SK-N-SH treated with all-trans-retinoic acid at 6 μM for 48 hours (cell line): ENCODE data around the gene CDC6.

Experiments
- ATAC-seq: fragments of 200-7000 bp; cut with Tn5 transposase; 3 replicates; pipeline ENCODE4 v1.9.1; 2020; ENCODE audit warnings: mild to moderate bottlenecking, moderate library complexity
- ARNTL ChIP-seq: fragments of 450-650 bp; formaldehyde crosslinking; IDR thresholded peaks from 2 replicates; pipeline ENCODE4 v1.5.0; 2020; ENCODE audit warnings: low read depth, mild to moderate bottlenecking, moderate library complexity, borderline replicate concordance
- BACH2 ChIP-seq: fragments of 250-450 bp; sonication (Bioruptor Pico); IDR thresholded peaks from 2 replicates; pipeline ENCODE4 v1.9.0; 2021; ENCODE audit warnings: mild to moderate bottlenecking, borderline replicate concordance
- CSDC2 ChIP-seq: fragments of 250-450 bp; sonication (Bioruptor Pico); IDR thresholded peaks from 2 replicates; pipeline ENCODE4 v1.5.0; 2020; ENCODE audit warnings: mild to moderate bottlenecking, moderate library complexity
- ESRRG ChIP-seq: fragments of 250-450 bp; sonication (Bioruptor Pico); IDR thresholded peaks from 2 replicates; pipeline ENCODE4 v1.6.1; 2021; ENCODE audit warnings: mild to moderate bottlenecking
- GLIS3 ChIP-seq: fragments of 250-450 bp; sonication (Bioruptor Pico); IDR thresholded peaks from 2 replicates; pipeline ENCODE4 v1.5.0; 2020; ENCODE audit warnings: mild to moderate bottlenecking, moderate library complexity
- ISL1 ChIP-seq: fragments of 250-450 bp; sonication (Bioruptor Pico); IDR thresholded peaks from 2 replicates; pipeline ENCODE4 v2.1.2; 2022; ENCODE audit warnings: mild to moderate bottlenecking, moderate library complexity
- OSR1 ChIP-seq: fragments of 250-450 bp; sonication (Bioruptor Pico); IDR thresholded peaks from 2 replicates; pipeline ENCODE4 v1.8.0; 2022; ENCODE audit warnings: moderate library complexity, mild to moderate bottlenecking, inconsistent platforms
- PPARA ChIP-seq: fragments of 250-450 bp; sonication (Bioruptor Pico); IDR thresholded peaks from 2 replicates; pipeline ENCODE4 v1.5.0; 2020; ENCODE audit warnings: mild to moderate bottlenecking, borderline replicate concordance
- RARB ChIP-seq: fragments of 250-450 bp; sonication (Bioruptor Pico); IDR thresholded peaks from 2 replicates; pipeline ENCODE4 v1.8.0; 2021; ENCODE audit warnings: mild to moderate bottlenecking, moderate library complexity
- SNAI2 ChIP-seq: fragments of 250-450 bp; sonication (Bioruptor Pico); IDR thresholded peaks from 2 replicates; pipeline ENCODE4 v1.5.0; 2020; ENCODE audit warnings: mild to moderate bottlenecking, moderate library complexity
- TCF4 ChIP-seq: fragments of 250-450 bp; sonication (Bioruptor Pico); IDR thresholded peaks from 2 replicates; pipeline ENCODE4 v1.8.0; 2021; ENCODE audit warnings: mild to moderate bottlenecking, moderate library complexity, borderline replicate concordance
- TOX ChIP-seq: fragments of 250-450 bp; sonication (Bioruptor Pico); IDR thresholded peaks from 2 replicates; pipeline ENCODE4 v1.8.0; 2021; ENCODE audit warnings: mild to moderate bottlenecking, moderate library complexity, borderline replicate concordance
- ZC3H10 ChIP-seq: fragments of 250-450 bp; sonication (Bioruptor Pico); IDR thresholded peaks from 2 replicates; pipeline ENCODE4 v1.5.1; 2021; ENCODE audit warnings: mild to moderate bottlenecking, moderate library complexity
- ZFP3 ChIP-seq: fragments of 250-450 bp; sonication (Bioruptor Pico); IDR thresholded peaks from 2 replicates; pipeline ENCODE4 v1.5.0; 2020; ENCODE audit warnings: mild to moderate bottlenecking, moderate library complexity
- ZFP30 ChIP-seq: fragments of 450-650 bp; formaldehyde crosslinking; IDR thresholded peaks from 2 replicates; pipeline ENCODE4 v1.5.0; 2022; ENCODE audit warnings: mild to moderate bottlenecking, moderate library complexity
- ZNF565 ChIP-seq: fragments of 450-650 bp; formaldehyde crosslinking; conservative IDR thresholded peaks from 2 replicates; pipeline ENCODE4 v1.5.0; 2020; ENCODE audit warnings: low read depth, mild to moderate bottlenecking, moderate library complexity
- ZNF70 ChIP-seq: fragments of 450-650 bp; formaldehyde crosslinking; IDR thresholded peaks from 2 replicates; pipeline ENCODE4 v1.5.0; 2020; ENCODE audit warnings: mild to moderate bottlenecking, moderate library complexity
- TF ChIP-seq, protein P1 (sequence below): fragments of 250-450 bp; sonication (Bioruptor Pico); IDR thresholded peaks from 2 replicates; pipeline ENCODE4 v1.5.1; 2021; ENCODE audit warnings: mild to moderate bottlenecking, moderate library complexity
- TF ChIP-seq, protein P2 (sequence below): fragments of 250-450 bp; sonication (Bioruptor Pico); IDR thresholded peaks from 2 replicates; pipeline ENCODE4 v1.8.0; 2021; ENCODE audit warnings: low read depth, mild to moderate bottlenecking, moderate library complexity, borderline replicate concordance
- TF ChIP-seq, protein P3 (sequence below): fragments of 250-450 bp; sonication (Bioruptor Pico); IDR thresholded peaks from 2 replicates; pipeline ENCODE4 v1.8.0; 2020; ENCODE audit warnings: mild to moderate bottlenecking, moderate library complexity, borderline replicate concordance
- TF ChIP-seq, protein P4 (sequence below): fragments of 250-450 bp; sonication (Bioruptor Pico); IDR thresholded peaks from 2 replicates; pipeline ENCODE4 v1.5.1; 2020; ENCODE audit warnings: low read depth, mild to moderate bottlenecking, moderate library complexity
- TF ChIP-seq, protein P5 (sequence below): fragments of 250-450 bp; sonication (Bioruptor Pico); IDR thresholded peaks from 2 replicates; pipeline ENCODE4 v1.5.0; 2020; ENCODE audit warnings: mild to moderate bottlenecking, moderate library complexity

Gene CDC6

DNA sequence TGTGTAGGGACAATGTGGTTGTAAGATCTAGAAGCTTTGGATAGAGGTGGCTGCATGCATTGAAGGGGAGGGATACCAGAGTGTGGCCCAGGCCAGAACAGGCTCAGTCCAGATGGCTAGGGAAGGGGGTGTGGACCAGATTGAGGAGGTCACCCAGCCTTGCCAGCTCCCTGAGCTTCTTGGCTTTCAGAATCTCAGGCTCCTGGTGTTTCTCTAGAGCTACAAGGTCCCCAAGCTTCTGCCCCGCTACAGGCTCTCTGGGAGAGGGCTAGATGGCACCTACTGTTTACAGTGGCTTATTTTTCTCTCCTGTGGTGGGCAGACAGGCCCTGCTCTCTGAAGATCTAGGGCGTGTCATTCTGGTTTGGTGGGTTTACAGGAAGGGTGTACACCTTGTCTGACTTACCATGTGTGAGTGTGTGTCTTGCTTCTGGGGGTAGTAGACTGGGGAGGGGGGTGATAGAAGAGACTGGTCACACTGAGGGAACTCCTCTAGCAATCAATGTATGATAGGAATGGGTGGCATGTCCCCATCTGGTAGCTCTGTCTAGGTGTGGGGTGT, 22.4 kb downstream of the CDC6 start:
- 0 out of 3 replicates have a peak, but pooled peaks have one; percentile 5 for ATAC-seq
- no peak for TF ChIP-seq ZNF565 (CRISPR knock-in tag)
- TF ChIP-seq, protein P1, sequence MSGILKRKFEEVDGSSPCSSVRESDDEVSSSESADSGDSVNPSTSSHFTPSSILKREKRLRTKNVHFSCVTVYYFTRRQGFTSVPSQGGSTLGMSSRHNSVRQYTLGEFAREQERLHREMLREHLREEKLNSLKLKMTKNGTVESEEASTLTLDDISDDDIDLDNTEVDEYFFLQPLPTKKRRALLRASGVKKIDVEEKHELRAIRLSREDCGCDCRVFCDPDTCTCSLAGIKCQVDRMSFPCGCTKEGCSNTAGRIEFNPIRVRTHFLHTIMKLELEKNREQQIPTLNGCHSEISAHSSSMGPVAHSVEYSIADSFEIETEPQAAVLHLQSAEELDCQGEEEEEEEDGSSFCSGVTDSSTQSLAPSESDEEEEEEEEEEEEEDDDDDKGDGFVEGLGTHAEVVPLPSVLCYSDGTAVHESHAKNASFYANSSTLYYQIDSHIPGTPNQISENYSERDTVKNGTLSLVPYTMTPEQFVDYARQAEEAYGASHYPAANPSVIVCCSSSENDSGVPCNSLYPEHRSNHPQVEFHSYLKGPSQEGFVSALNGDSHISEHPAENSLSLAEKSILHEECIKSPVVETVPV, result no peak
- no peak for TF ChIP-seq ARNTL
- TF ChIP-seq ZFP3 (CRISPR knock-in tag), result no peak
- TF ChIP-seq ZNF70, result no peak
- no peak for TF ChIP-seq CSDC2
- TF ChIP-seq ISL1 (CRISPR knock-in tag), result no peak
- no peak for TF ChIP-seq ZC3H10
- TF ChIP-seq, protein P2, sequence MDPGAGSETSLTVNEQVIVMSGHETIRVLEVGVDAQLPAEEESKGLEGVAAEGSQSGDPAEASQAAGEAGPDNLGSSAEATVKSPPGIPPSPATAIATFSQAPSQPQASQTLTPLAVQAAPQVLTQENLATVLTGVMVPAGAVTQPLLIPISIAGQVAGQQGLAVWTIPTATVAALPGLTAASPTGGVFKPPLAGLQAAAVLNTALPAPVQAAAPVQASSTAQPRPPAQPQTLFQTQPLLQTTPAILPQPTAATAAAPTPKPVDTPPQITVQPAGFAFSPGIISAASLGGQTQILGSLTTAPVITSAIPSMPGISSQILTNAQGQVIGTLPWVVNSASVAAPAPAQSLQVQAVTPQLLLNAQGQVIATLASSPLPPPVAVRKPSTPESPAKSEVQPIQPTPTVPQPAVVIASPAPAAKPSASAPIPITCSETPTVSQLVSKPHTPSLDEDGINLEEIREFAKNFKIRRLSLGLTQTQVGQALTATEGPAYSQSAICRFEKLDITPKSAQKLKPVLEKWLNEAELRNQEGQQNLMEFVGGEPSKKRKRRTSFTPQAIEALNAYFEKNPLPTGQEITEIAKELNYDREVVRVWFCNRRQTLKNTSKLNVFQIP (CRISPR knock-in tag), result no peak
- no peak for TF ChIP-seq SNAI2 (CRISPR knock-in tag)
- TF ChIP-seq PPARA (CRISPR knock-in tag), result no peak
- TF ChIP-seq, protein P3, sequence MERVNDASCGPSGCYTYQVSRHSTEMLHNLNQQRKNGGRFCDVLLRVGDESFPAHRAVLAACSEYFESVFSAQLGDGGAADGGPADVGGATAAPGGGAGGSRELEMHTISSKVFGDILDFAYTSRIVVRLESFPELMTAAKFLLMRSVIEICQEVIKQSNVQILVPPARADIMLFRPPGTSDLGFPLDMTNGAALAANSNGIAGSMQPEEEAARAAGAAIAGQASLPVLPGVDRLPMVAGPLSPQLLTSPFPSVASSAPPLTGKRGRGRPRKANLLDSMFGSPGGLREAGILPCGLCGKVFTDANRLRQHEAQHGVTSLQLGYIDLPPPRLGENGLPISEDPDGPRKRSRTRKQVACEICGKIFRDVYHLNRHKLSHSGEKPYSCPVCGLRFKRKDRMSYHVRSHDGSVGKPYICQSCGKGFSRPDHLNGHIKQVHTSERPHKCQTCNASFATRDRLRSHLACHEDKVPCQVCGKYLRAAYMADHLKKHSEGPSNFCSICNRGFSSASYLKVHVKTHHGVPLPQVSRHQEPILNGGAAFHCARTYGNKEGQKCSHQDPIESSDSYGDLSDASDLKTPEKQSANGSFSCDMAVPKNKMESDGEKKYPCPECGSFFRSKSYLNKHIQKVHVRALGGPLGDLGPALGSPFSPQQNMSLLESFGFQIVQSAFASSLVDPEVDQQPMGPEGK (CRISPR knock-in tag), result no peak
- TF ChIP-seq BACH2, result no peak
- TF ChIP-seq, all 23 proteins: peak for 0

DNA sequence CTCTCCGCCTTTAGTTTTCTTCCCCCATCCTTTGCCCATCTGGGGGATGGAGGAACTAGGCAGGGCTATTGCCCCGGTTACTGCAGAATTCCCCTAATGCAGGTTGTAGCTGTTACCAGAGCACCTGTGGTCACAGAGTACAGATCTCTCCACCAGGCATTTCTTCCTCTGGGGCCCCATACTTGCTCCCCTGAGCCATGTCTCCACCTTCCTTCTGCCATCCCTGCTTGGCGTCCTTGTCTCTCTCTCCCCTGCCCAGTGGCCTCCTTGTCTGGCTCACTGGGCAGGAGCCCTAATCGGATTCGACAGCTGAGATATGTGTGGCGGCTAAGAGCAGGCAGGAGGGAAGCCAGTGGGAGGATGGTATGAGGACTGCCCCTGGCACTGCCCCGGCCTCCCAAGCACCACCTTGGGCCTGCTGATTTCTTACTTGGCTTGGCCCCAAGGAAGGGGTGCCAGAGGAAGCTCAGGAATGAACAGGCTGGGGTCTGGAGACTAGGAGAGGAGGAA, 23.3 kb downstream of the CDC6 start:
- TF ChIP-seq ZFP30 (CRISPR knock-in tag), result no peak
- TF ChIP-seq GLIS3 (CRISPR knock-in tag), result no peak
- TF ChIP-seq OSR1, result no peak
- TF ChIP-seq SNAI2 (CRISPR knock-in tag), result no peak
- TF ChIP-seq ARNTL, result no peak
- peak; percentile 72 for TF ChIP-seq ISL1 (CRISPR knock-in tag)
- TF ChIP-seq, protein P2 (CRISPR knock-in tag), result no peak
- TF ChIP-seq, protein P3 (CRISPR knock-in tag), result no peak
- TF ChIP-seq, protein P4, sequence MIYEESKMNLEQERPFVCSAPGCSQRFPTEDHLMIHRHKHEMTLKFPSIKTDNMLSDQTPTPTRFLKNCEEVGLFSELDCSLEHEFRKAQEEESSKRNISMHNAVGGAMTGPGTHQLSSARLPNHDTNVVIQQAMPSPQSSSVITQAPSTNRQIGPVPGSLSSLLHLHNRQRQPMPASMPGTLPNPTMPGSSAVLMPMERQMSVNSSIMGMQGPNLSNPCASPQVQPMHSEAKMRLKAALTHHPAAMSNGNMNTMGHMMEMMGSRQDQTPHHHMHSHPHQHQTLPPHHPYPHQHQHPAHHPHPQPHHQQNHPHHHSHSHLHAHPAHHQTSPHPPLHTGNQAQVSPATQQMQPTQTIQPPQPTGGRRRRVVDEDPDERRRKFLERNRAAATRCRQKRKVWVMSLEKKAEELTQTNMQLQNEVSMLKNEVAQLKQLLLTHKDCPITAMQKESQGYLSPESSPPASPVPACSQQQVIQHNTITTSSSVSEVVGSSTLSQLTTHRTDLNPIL (CRISPR knock-in tag), result no peak
- no peak for TF ChIP-seq PPARA (CRISPR knock-in tag)
- 0 out of 2 replicates have a peak, but pooled peaks have one; percentile 34 for TF ChIP-seq CSDC2
- TF ChIP-seq, protein P5, sequence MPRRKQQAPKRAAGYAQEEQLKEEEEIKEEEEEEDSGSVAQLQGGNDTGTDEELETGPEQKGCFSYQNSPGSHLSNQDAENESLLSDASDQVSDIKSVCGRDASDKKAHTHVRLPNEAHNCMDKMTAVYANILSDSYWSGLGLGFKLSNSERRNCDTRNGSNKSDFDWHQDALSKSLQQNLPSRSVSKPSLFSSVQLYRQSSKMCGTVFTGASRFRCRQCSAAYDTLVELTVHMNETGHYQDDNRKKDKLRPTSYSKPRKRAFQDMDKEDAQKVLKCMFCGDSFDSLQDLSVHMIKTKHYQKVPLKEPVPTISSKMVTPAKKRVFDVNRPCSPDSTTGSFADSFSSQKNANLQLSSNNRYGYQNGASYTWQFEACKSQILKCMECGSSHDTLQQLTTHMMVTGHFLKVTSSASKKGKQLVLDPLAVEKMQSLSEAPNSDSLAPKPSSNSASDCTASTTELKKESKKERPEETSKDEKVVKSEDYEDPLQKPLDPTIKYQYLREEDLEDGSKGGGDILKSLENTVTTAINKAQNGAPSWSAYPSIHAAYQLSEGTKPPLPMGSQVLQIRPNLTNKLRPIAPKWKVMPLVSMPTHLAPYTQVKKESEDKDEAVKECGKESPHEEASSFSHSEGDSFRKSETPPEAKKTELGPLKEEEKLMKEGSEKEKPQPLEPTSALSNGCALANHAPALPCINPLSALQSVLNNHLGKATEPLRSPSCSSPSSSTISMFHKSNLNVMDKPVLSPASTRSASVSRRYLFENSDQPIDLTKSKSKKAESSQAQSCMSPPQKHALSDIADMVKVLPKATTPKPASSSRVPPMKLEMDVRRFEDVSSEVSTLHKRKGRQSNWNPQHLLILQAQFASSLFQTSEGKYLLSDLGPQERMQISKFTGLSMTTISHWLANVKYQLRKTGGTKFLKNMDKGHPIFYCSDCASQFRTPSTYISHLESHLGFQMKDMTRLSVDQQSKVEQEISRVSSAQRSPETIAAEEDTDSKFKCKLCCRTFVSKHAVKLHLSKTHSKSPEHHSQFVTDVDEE (CRISPR knock-in tag), result peak; percentile 90
- TF ChIP-seq ZNF70, result no peak; the same call in 1 of the 2 replicates
- TF ChIP-seq BACH2, result no peak
- TF ChIP-seq TOX (CRISPR knock-in tag), result no peak
- TF ChIP-seq ZC3H10, result no peak
- TF ChIP-seq RARB (CRISPR knock-in tag), result no peak
- TF ChIP-seq ESRRG (CRISPR knock-in tag), result no peak
- TF ChIP-seq ZFP3 (CRISPR knock-in tag), result no peak
- peak; percentile 80 for TF ChIP-seq TCF4 (CRISPR knock-in tag)
- ATAC-seq, result peak; percentile 59
